HepG2 (cell line): ENCODE data around the gene SYDE2. TPM values are rescaled to one million over a fixed set of nuclear protein-coding genes. Genes with fewer than 3 reads are reported as not detected.

ENCODE experiments used
- ATAC-seq: fragments of 200-7000 bp; cut with Tn5 transposase; 3 replicates; pipeline ENCODE4 v1.9.1; 2020; ENCODE audit warnings: mild to moderate bottlenecking, moderate library complexity
- BruUV-seq: library from RNA; stranded (reverse); fragments of 400-500 nt; replicated peaks from 2 replicates; lab custom pipeline; 2021; lab: Mats Ljungman, UMichigan
- CTCF ChIA-PET: fragments of 300-600 bp; formaldehyde crosslinking; extraction: SDS; loops from one replicate; lab custom pipeline; 2021; ENCODE audit warnings: low total read pairs, inconsistent platforms, low intra/inter-chr PET ratio; lab: Yijun Ruan, JAX
- POLR2A ChIA-PET: fragments of 350-600 bp; sonication (Branson Sonifier 250); formaldehyde crosslinking; loops from one replicate; lab custom pipeline; 2020; ENCODE audit warnings: antibody characterized with exemption, inconsistent platforms; lab: Yijun Ruan, JAX
- DNase-seq: peaks from one replicate; pipeline ENCODE4 v3.0.0-alpha.2; 2015; ENCODE audit warnings: low spot score
- FAIRE-seq: peaks from 3 replicates; lab custom pipeline; 2011; peaks lifted over from hg19 to GRCh38; lab: Jason Lieb, UNC
- H2AFZ ChIP-seq: one replicate; pipeline ENCODE4 v1.6.1; 2011; ENCODE audit warnings: low read length, inconsistent platforms
- H3K27ac ChIP-seq: fragments of 300-600 bp; 3 replicates; pipeline ENCODE4 v1.8.0; 2011; ENCODE audit warnings: mixed run types, mild to moderate bottlenecking, mixed read lengths, low read length, inconsistent platforms; ENCODE audit not compliant: insufficient read depth; ENCODE audit errors: extremely low read length
- H3K27me3 ChIP-seq, 2 experiments: fragments of 200-600 bp in 1 of 2; 2 replicates in 1 of 2; 3 replicates in 1 of 2; pipeline versions ENCODE4 v1.6.0 to v1.8.0; 2011; ENCODE audit warnings: low read length in 2 of 2, mild to moderate bottlenecking in 2 of 2, moderate library complexity in 2 of 2, inconsistent platforms in 1 of 2; ENCODE audit not compliant: insufficient read depth in 2 of 2, control insufficient read depth in 1 of 2
- H3K36me3 ChIP-seq, 2 experiments: fragments of 200-600 bp in 1 of 2; replicated peaks in 1 of 2; 2 replicates in 1 of 2; 3 replicates in 1 of 2; pipeline versions ENCODE4 v1.5.1 to v1.8.0; 2011; ENCODE audit warnings: low read length in 2 of 2, inconsistent platforms in 1 of 2; ENCODE audit not compliant: insufficient read depth in 2 of 2, control insufficient read depth in 1 of 2
- H3K4me1 ChIP-seq: 2 replicates; pipeline ENCODE4 v1.5.1; 2012; ENCODE audit warnings: low read length, inconsistent platforms; ENCODE audit not compliant: insufficient read depth
- H3K4me2 ChIP-seq: 2 replicates; pipeline ENCODE4 v1.6.0; 2011; ENCODE audit warnings: low read depth, low read length, inconsistent platforms
- H3K4me3 ChIP-seq, 3 experiments: fragments of 200-600 bp in 1 of 3; sonication (generic), shearing (Covaris generic) in 1 of 3; replicated peaks in 1 of 3; 2 replicates each; pipeline ENCODE4 v1.5.1; 2011 to 2016; ENCODE audit warnings: low read length in 3 of 3, inconsistent platforms in 2 of 3, low read depth in 2 of 3, mild to moderate bottlenecking in 2 of 3, control low read depth in 1 of 3, mixed read lengths in 1 of 3; ENCODE audit not compliant: insufficient read depth in 1 of 3
- H3K79me2 ChIP-seq: one replicate; pipeline ENCODE4 v1.6.1; 2011; ENCODE audit warnings: low read length, inconsistent platforms; ENCODE audit not compliant: insufficient read depth
- H3K9ac ChIP-seq: 2 replicates; pipeline ENCODE4 v1.6.0; 2011; ENCODE audit warnings: mild to moderate bottlenecking, low read depth, low read length, inconsistent platforms; ENCODE audit not compliant: insufficient read depth
- H3K9me3 ChIP-seq: 2 replicates; pipeline ENCODE4 v1.5.1; 2012; ENCODE audit warnings: mild to moderate bottlenecking, low read length
- H4K20me1 ChIP-seq: 2 replicates; pipeline ENCODE4 v1.6.0; 2011; ENCODE audit warnings: inconsistent platforms, mild to moderate bottlenecking, low read length, moderate library complexity; ENCODE audit not compliant: insufficient read depth
- ARNTL ChIP-seq: sonication (generic); formaldehyde crosslinking; IDR thresholded peaks from 2 replicates; pipeline ENCODE4 v1.4.0; 2020; ENCODE audit warnings: mild to moderate bottlenecking, missing genetic modification reagents
- ATAD3A ChIP-seq: sonication (generic); formaldehyde crosslinking; IDR thresholded peaks from 2 replicates; pipeline ENCODE4 v1.4.0; 2020; ENCODE audit warnings: missing genetic modification reagents
- ATRX ChIP-seq: sonication (generic); formaldehyde crosslinking; IDR thresholded peaks from 2 replicates; pipeline ENCODE4 v1.4.0; 2020; ENCODE audit warnings: missing genetic modification reagents, borderline replicate concordance
- FOXM1 ChIP-seq: sonication (generic); formaldehyde crosslinking; IDR thresholded peaks from 2 replicates; pipeline ENCODE4 v1.5.0; 2020; ENCODE audit warnings: missing genetic modification reagents
- HCFC1 ChIP-seq: fragments of 150-350 bp; IDR thresholded peaks from 2 replicates; pipeline ENCODE4 v1.6.1; 2014; ENCODE audit warnings: low read depth, low read length
- HINFP ChIP-seq: sonication (generic); formaldehyde crosslinking; IDR thresholded peaks from 2 replicates; pipeline ENCODE4 v1.4.0; 2020; ENCODE audit warnings: low read depth, mild to moderate bottlenecking, missing genetic modification reagents
- HNRNPL ChIP-seq: fragments of 200-400 bp; formaldehyde crosslinking; IDR thresholded peaks from 2 replicates; pipeline ENCODE4 v1.6.1; 2017; ENCODE audit warnings: mild to moderate bottlenecking, low read depth, low read length
- IRF1 ChIP-seq: sonication (generic); formaldehyde crosslinking; IDR thresholded peaks from 2 replicates; pipeline ENCODE4 v1.4.0; 2020; ENCODE audit warnings: low read depth, mild to moderate bottlenecking, missing genetic modification reagents
- REST ChIP-seq, 2 experiments: IDR thresholded peaks; 2 replicates each; pipeline ENCODE4 v1.6.1; 2011 to 2012; ENCODE audit warnings: low read length in 2 of 2, borderline replicate concordance in 1 of 2, low read depth in 1 of 2, mild to moderate bottlenecking in 1 of 2, moderate library complexity in 1 of 2
- SMARCC2 ChIP-seq: fragments of 450-650 bp; IDR thresholded peaks from 2 replicates; pipeline ENCODE4 v1.6.1; 2017; ENCODE audit warnings: antibody characterized with exemption, mild to moderate bottlenecking
- YY1 ChIP-seq: IDR thresholded peaks from 2 replicates; pipeline ENCODE4 v1.6.1; 2011; ENCODE audit warnings: low read length, low read depth, moderate library complexity, mild to moderate bottlenecking; ENCODE audit not compliant: insufficient read depth, insufficient replicate concordance
- ZFP62 ChIP-seq: sonication (generic); formaldehyde crosslinking; IDR thresholded peaks from 2 replicates; pipeline ENCODE4 v1.4.0; 2020; ENCODE audit warnings: missing genetic modification reagents
- ZKSCAN1 ChIP-seq: fragments of 150-350 bp; IDR thresholded peaks from 2 replicates; pipeline ENCODE4 v1.6.1; 2014; ENCODE audit warnings: low read length
- ZNF3 ChIP-seq: IDR thresholded peaks from 2 replicates; pipeline ENCODE4 v1.7.0; 2017; ENCODE audit warnings: inconsistent platforms
- ZNF773 ChIP-seq: sonication (generic); formaldehyde crosslinking; IDR thresholded peaks from 2 replicates; pipeline ENCODE4 v1.4.0; 2020; ENCODE audit warnings: missing genetic modification reagents, borderline replicate concordance
- ZZZ3 ChIP-seq: sonication (generic); formaldehyde crosslinking; IDR thresholded peaks from 2 replicates; pipeline ENCODE4 v1.4.0; 2020; ENCODE audit warnings: missing genetic modification reagents, mild to moderate bottlenecking, borderline replicate concordance
- WGBS: methylation state at CpG from one replicate; pipeline ENCODE4 v1.1.6; 2017; ENCODE audit warnings: low lambda C conversion rate; 5-methylcytosine and 5-hydroxymethylcytosine counted together
- in situ Hi-C: cut with HindIII; loops from 2 replicates; pipeline ENCODE4 v1.10.0; 2017; ENCODE audit warnings: low pct_unique_long_range_greater_than_20kb; ENCODE audit not compliant: extremely low pct_ligation_motif_present
- intact Hi-C: fragments of 100-400 bp; cut with micrococcal nuclease; formaldehyde crosslinking; loops from one replicate; pipeline ENCODE4 v1.10.0; 2022; ENCODE audit not compliant: unreplicated experiment
- polyA plus RNA-seq, 8 experiments: library from polyadenylated mRNA; depleted of rRNA in 3 of 8; stranded (reverse) in 7 of 8; unstranded in 1 of 8; fragments of >200 nt; fragmentation: Illumina TruSeq in 4 of 8; extraction: Trizol in 4 of 8; gene quantifications; 2 replicates each; pipeline versions ENCODE4 v1.2.1 to v1.2.3, GENCODE V29; 2011 to 2016; ENCODE audit warnings: low read depth in 4 of 8, missing spikeins in 1 of 8, mixed read lengths in 1 of 8; ENCODE audit not compliant: insufficient read depth in 1 of 8
- total RNA-seq, 5 experiments: library from RNA; depleted of rRNA; stranded (reverse); fragments of >200 nt; fragmentation: Illumina TruSeq; extraction: Trizol; gene quantifications; 2 replicates each; pipeline ENCODE4 v1.2.3, GENCODE V29; 2016; ENCODE audit warnings: low read depth in 1 of 5

Gene SYDE2
- total and polyA plus RNA-seq, 2 of the 13 experiments (the other 11 are each of a cell fraction or from before 2014, with no cell fraction given): 1.8 to 5.3 TPM

GRCh38 chr1:85245456-85245855, 44.6 kb upstream of the SYDE2 start:
- DNase-seq: no peak
- Histone ChIP-seq H3K27me3 (no peaks in the 10 kb centered on the region), H4K20me1 (no peaks in the 10 kb centered on the region), H3K27ac (no peak overlapping the region), H2AFZ (no peak overlapping the region)
- FAIRE-seq: no peak
- no TSS peak for BruUV-seq
- intact Hi-C loops (no loop called here), in situ Hi-C loops (no loop called here)
- CTCF ChIA-PET: no interaction called here
- ATAC-seq: no peak
- TF ChIP-seq ZKSCAN1 (no peak), IRF1 (CRISPR knock-in tag) (no peak), ARNTL (CRISPR knock-in tag) (no peak), ATRX (CRISPR knock-in tag) (no peak), ZFP62 (CRISPR knock-in tag) (no peak), ATAD3A (CRISPR knock-in tag) (no peak), SMARCC2 (no peak), HNRNPL (no peak), REST (IDR thresholded peaks at IDR 0.05; ENCODE audit: borderline replicate concordance in 1 of 2, low read depth in 1 of 2, low read length in 2 of 2) (no peak), HCFC1 (no peak), ZZZ3 (CRISPR knock-in tag) (no peak), HINFP (CRISPR knock-in tag) (no peak), FOXM1 (CRISPR knock-in tag) (no peak), ZNF773 (CRISPR knock-in tag) (no peak), YY1 (no peak), ZNF3 (CRISPR knock-in tag) (no peak)
- TF ChIP-seq, all 625 proteins: peak for 0
- 0% methylated on average over 1 of the region's 1 CpG for WGBS
- Histone ChIP-seq H3K9ac (no peak overlapping the region), H3K4me3 (no peak overlapping the region), H3K4me2 (no peak overlapping the region), H3K9me3 (no peaks in the 10 kb centered on the region), H3K36me3 (no peaks in the 10 kb centered on the region), H3K79me2 (no peaks in the 10 kb centered on the region), H3K4me1 (0 out of 2 replicates have a peak, but pooled peaks cover 7% of the 10 kb centered on the region)
- POLR2A ChIA-PET: no interaction called here
